Measurements from ENCODE around the gene CATSPER3.

CATSPER3 gene

GRCh38 chr5:135029477-135030122 is 61.9 kb downstream of the CATSPER3 start:
- no peak for DNase-seq (ENCODE audit: low read depth in 3 of 3)

DNA sequence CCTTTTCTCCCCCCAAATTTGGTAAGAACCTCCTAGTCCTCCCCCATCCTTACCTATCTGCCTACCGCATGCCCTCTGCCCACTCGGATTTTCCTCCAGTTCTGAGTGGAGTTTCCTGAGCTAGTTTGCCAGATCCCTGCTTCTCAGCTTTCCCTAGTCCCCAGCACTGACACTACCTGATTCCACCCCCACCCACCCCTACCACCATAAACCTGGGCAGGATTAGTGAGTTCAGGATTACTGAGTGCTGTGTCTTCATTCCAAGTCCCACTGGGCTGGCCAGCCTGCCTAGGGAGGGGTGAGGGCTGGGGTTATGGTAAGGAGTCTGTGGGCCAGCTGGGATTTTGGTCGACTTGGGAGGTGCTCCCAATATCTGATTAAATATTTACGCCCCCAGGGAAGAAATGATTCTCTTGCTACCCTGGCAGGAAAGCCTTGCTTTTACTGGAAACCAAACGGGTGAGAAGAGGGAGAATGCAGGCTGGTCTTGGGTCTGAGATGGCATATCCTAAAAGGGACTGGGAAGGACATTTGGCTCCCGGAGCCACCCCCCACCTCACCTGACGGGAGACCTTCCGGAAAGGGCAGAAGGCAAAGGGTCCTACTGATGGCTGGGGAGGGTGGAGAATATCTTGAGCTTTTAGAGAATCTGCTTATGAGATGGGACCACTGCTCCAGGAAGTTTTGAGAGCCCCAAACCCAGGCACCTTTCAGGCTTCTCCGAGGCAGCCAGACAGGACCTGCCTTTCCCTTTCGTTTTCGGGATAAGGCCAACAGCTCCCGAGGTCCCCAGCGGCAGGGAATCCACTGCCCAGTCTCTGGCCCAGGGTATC is 62.6 kb downstream of the CATSPER3 start:
- no peak for DNase-seq (ENCODE audit: low read depth in 3 of 3)

- DNase-seq (ENCODE audit: low read depth in 3 of 3): no peak
These were observed 63.5 kb downstream of the CATSPER3 start for GRCh38 chr5:135030956-135031812.

- DNase-seq (ENCODE audit: low read depth in 3 of 3): no peak
These were observed 64.3 kb downstream of the CATSPER3 start for GRCh38 chr5:135031813-135032694.

DNA sequence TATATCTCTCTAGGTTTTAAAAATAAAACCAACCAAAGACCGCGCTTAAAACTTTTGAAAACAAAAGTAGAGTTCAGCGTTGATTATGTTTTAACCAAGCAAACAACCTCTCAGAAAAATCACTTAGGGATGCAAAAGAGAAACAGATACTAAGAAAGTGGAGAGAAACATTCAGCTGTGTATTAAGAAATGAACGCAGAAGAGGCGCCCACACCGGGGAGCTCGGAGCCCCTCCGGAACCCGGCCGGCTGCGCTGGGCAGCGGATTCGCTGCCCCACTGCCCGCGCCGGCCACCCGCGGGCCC is 64.9 kb downstream of the CATSPER3 start:
- no peak for DNase-seq (ENCODE audit: low read depth in 3 of 3)

DNA sequence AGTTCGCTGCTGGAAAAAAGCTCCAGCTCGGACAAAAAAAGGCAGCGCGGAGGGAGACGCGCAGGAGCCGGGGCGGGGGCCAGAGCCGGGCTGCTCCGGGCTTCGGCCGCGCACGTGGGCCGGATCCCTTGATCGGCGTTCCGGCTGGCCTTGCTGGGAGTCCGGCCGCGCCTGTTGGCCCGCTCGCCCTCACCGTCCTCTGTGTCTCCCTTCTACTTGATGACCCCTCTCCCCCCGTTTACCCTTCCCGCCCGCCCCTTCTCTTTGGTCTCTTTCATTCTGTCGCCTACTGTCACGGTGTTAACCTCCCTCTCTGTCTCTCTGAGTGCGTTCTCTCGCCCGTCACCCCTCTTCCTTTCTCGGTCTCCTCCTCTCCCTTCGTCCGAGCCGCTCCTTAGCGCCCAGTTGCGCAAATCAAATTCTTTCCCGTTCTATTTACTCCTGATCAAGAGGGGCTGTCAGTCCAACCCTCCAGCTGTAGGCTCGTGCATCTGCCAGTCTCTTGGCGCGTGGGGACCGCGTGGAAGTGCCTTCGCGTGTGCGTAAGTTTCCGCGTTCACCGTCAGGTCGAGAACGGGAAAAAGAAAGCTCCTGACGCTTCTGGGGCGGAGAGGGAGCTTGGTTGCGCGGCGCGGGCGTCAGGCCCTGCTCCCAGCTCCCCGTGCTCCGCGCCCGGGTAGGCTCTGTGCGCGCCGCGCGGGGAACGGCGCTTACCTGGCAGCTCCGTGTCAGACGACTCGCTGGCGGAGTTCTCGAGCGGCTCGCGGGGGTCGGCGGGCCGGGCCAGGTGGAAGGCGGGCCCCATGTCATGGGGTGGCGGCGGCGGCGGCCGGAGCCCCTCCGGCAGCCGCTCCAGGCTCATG is 65.5 kb downstream of the CATSPER3 start:
- no peak for DNase-seq (ENCODE audit: low read depth in 3 of 3)

DNA sequence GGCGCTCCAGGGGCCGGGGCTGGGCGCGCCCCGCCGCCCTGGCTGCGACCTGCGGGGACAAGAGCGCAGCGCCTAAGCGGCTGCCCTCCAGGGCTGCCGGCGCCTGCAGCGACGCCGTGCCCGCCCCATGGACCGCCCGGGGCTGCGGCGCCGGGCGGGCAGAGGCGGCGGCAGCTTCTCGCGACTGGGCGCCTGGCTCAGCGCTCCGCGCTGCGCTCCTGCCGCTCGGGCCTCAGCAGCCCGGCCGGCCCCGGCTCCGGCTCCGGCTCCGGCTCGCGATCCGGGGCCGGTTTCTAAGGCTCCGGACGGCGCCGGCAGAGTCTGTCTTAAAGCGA is 66.2 kb downstream of the CATSPER3 start, which contains the start of gene PITX1:
TSS of gene PITX1 (minus strand) at position 328 of the 335 bp plus-strand sequence. CDS start 347 bp downstream, outside the sequence.
- DNase-seq (ENCODE audit: low read depth in 3 of 3): no peak

DNA sequence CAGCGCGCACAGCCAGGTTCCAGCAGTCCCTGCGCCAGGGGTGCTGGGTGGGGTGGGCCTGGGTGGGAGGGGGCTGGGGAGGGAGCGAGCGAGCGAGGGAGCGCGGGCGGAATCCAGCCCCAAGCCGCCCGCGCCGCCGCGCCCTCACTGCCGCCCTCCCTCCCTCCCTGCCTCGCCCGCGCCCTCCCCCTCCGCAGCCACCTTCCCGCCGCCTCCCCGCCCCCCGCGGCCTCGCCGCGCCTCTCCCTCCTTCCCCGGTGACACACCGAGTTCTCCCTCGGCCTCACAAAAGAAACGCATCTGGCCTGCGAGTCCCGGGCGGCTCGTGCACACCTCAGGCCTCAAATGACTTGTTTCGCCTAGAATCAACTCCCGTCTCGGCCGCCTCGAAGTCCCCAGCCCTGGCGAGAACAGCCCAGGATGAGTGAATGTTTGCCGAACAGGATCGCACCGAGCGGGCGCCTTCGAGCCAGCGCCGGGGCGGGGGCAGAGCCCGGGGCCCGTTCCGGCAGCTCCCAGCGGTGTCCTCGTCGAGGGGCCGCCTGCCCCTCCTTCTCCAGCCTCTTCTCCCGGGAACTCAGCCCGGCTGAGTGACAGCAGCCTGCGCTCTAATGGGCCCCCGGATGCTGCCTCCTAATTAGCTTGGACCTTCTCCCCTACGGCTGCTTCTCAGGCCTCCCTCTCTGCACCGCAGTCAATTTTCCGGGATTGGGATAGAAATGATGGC is 66.7 kb downstream of the CATSPER3 start:
- DNase-seq (ENCODE audit: low read depth in 3 of 3): no peak

DNA sequence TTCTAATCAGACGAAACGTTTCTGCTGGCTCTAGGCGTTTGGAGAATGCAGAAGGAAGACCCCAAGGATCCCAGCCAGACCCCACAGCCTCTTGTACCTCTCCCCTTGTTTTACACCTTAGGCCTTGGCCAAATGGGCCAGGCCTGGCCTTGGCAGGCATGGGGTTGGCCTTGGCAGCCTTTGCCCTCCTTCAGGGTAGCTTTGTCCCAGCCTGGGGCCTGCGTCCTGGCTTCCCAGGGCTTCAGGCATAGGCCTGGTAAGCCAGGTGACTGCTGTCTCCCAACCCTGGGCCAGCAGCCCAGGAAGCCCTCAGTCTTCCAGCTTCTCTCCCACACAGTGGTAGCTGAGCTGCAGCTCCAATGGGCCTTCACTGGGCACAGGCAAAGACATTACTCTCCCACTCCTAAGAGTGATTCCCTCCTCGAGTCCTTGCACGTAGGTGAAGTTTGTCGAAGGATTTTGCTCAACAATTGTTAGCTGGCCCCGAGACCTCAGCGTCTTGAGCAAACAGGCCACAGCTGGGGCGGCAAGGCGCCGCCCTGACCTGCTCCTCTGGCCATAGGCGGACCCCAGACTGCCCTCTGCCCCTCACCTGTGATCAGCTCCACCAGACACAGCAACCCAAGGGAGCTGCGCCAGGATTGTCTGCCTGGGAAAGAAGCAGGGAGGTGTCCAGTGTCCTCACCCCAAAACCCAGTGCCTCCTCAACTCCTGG is 67.4 kb downstream of the CATSPER3 start:
- no peak for DNase-seq (ENCODE audit: low read depth in 3 of 3)

DNA sequence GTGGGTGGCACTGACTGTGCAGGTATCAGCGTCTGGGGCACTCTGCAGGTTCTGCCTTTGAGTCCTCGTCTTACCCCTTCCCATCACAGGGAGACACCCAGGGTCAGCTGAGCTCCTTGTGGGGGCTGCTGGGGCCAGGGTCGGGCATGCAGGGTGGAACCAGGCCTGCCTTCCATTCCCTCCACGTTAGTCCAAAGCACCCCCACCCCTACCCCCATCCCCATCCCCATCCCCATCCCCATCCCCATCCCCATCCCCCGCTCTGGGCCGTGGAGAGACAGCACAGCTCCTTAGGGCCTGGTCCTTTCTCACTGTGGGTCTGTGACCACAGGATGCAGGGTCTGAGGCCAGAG is 67.9 kb downstream of the CATSPER3 start:
- DNase-seq (ENCODE audit: low read depth in 3 of 3): no peak

GRCh38 chr5:135036405-135036804 is 68.7 kb downstream of the CATSPER3 start:
- no peak for DNase-seq (ENCODE audit: low read depth in 3 of 3)

- DNase-seq (ENCODE audit: low read depth in 3 of 3): no peak
These were observed 70.0 kb downstream of the CATSPER3 start for GRCh38 chr5:135037519-135038204.

GRCh38 chr5:135038205-135038812 is 70.6 kb downstream of the CATSPER3 start:
- no peak for DNase-seq (ENCODE audit: low read depth in 3 of 3)

GRCh38 chr5:135038813-135039270 is 71.1 kb downstream of the CATSPER3 start:
- no peak for DNase-seq (ENCODE audit: low read depth in 3 of 3)

DNA sequence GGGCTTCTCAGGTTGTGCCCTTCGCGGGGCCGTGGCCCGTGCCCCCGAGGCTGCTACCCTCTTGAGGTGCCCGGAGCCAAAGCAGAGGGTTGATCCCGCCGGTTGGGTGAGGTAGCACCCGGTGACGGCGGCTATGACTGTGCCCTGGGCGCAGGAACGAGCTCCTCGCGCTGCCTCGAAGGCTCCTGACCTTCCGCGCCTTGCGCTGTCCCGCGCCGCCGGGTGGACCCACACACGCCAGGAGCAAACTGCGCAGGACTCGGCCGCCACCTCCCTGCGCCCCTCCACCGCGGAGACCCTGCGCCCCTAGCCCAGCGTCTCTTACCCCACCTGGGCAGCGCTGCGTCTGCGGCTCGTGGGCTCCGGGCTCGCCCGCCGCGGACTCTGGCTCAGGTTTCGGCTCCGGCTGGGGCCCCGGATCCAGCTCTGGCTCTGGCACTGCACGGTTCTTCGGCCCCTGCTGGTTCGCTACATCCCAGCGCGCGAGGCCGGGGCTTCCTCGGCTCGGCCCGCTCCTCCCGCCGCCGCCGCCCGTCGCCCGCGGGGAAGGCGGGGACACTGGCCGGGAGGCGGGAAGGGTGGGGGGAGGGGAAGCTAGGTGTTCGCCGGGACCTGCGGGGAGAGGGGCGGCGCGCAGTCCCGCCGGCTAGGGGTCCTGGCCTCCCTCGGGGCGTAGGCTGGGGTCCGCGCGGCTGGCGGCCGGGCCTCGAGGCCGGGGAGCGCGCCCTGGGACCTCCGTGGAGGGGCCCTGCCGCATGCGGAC is 71.7 kb downstream of the CATSPER3 start:
- no peak for DNase-seq (ENCODE audit: low read depth in 3 of 3)

DNA sequence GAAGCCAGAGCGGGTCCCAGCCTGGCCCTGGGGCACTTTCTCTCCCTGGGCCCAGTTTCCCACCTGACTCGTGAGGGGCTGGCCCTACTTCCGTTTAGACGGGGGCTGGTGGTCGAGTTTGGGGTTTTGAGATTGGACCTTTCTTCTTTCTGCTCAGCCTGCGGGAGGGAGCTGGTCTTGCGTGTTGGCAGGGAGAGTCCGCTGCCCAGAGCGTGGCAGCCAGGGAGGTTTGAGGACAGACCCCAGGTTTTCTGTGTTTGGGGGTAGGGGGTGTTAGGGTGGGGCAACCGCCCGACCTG is 72.3 kb downstream of the CATSPER3 start:
- no peak for DNase-seq (ENCODE audit: low read depth in 3 of 3)

DNA sequence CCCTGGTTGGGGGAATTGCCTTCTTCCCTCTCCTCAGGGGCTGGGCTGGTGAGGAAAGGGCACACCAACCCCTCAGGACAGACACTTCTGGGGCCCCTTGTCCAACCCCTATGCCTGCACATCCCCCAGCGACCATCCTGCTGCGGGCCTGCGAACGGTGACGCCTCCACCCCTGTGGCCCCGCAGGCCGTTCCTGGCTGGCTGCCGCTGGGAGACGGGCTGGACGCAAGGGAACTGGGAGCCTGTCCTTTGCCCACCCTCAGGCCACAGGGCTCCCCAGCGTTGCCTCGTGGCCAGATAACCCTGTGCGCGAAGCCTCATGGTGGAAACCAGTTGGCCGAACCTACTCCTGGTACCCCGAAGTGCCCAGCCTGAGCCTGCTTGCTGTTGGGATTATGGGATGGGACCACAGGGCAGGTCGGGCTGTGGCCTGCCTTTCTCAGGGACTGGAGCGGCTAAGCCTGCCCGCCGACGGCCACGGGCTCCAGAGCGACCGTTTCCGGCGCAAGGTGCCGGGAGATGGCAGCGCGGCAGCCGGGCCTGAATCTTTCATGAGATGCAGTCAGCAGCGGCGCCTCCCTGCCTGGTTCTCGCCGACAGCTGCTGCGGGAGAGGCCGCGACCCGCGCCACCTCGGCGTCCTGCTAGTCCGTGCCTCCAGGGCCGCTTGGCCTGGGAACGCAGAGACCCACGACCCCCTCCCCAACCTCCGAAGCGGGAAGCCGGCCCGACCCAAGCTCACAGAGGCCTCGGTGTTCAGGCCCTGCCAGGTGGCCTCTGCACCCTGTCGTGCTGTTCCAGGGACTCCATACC is 72.8 kb downstream of the CATSPER3 start:
- no peak for DNase-seq (ENCODE audit: low read depth in 3 of 3)

Measured in stimulated activated CD4-positive, alpha-beta T cell treated with anti-CD3 and anti-CD28 coated beads, TNF-alpha, amount 100 ng/mL, for 48 hours (primary cell).